Measurements from ENCODE around the gene NAGLU.

The NAGLU gene

GRCh38 chr17:42507671-42508070, 28.4 kb upstream of the NAGLU start:
- TF ChIP-seq, protein P1, sequence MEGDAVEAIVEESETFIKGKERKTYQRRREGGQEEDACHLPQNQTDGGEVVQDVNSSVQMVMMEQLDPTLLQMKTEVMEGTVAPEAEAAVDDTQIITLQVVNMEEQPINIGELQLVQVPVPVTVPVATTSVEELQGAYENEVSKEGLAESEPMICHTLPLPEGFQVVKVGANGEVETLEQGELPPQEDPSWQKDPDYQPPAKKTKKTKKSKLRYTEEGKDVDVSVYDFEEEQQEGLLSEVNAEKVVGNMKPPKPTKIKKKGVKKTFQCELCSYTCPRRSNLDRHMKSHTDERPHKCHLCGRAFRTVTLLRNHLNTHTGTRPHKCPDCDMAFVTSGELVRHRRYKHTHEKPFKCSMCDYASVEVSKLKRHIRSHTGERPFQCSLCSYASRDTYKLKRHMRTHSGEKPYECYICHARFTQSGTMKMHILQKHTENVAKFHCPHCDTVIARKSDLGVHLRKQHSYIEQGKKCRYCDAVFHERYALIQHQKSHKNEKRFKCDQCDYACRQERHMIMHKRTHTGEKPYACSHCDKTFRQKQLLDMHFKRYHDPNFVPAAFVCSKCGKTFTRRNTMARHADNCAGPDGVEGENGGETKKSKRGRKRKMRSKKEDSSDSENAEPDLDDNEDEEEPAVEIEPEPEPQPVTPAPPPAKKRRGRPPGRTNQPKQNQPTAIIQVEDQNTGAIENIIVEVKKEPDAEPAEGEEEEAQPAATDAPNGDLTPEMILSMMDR (IDR thresholded peaks at IDR 0.05; ENCODE audit: borderline replicate concordance, insufficient read depth, low read depth, low read length): no peak
- no peak overlapping the region for H3K4me3 ChIP-seq (ENCODE audit: low read depth, low read length)

- TF ChIP-seq, protein P1 (IDR thresholded peaks at IDR 0.05; ENCODE audit: borderline replicate concordance, insufficient read depth, low read depth, low read length): no peak
Measured at GRCh38 chr17:42508426-42509165, 27.4 kb upstream of the NAGLU start.

GRCh38 chr17:42509409-42509808, 26.6 kb upstream of the NAGLU start:
- H3K4me3 ChIP-seq (ENCODE audit: low read depth, low read length): no peak overlapping the region
- TF ChIP-seq, protein P1 (IDR thresholded peaks at IDR 0.05; ENCODE audit: borderline replicate concordance, insufficient read depth, low read depth, low read length): no peak

More at GRCh38 chr17:42508426-42509165, 27.4 kb upstream of the NAGLU start:
- H3K4me3 ChIP-seq (ENCODE audit: low read depth, low read length): no peak overlapping the region

GRCh38 chr17:42509841-42510240, 26.2 kb upstream of the NAGLU start:
- no peak overlapping the region for H3K4me3 ChIP-seq (ENCODE audit: low read depth, low read length)
- TF ChIP-seq, protein P1 (IDR thresholded peaks at IDR 0.05; ENCODE audit: borderline replicate concordance, insufficient read depth, low read depth, low read length): no peak

GRCh38 chr17:42512246-42512645, 23.8 kb upstream of the NAGLU start:
- TF ChIP-seq, protein P1 (IDR thresholded peaks at IDR 0.05; ENCODE audit: borderline replicate concordance, insufficient read depth, low read depth, low read length): no peak
- no peak overlapping the region for H3K4me3 ChIP-seq (ENCODE audit: low read depth, low read length)

- TF ChIP-seq, protein P1 (IDR thresholded peaks at IDR 0.05; ENCODE audit: borderline replicate concordance, insufficient read depth, low read depth, low read length): no peak
- no peak overlapping the region for H3K4me3 ChIP-seq (ENCODE audit: low read depth, low read length)
Measured at GRCh38 chr17:42512733-42513251, 23.2 kb upstream of the NAGLU start.

GRCh38 chr17:42513686-42514085, 22.4 kb upstream of the NAGLU start:
- no peak overlapping the region for H3K4me3 ChIP-seq (ENCODE audit: low read depth, low read length)
- TF ChIP-seq, protein P1 (IDR thresholded peaks at IDR 0.05; ENCODE audit: borderline replicate concordance, insufficient read depth, low read depth, low read length): no peak

Measured in GM12875 (cell line).